Measurements from ENCODE around the gene PRMT3.
A peak's percentile ranks its signal among the peaks of the same experiment; 100 is the strongest.
"Not testable (repeated sequence)": the region's sequence is repeated elsewhere in the genome, so short reads cannot be mapped to it uniquely, and the experiment has no call there.

PRMT3 gene

GRCh38 chr11:20374741-20375300 lies 12.7 kb upstream of the PRMT3 start:
- DNase-seq: no peak

- DNase-seq: no peak
These were observed 11.3 kb upstream of the PRMT3 start for GRCh38 chr11:20376162-20376730.

- not testable (repeated sequence) for DNase-seq
These were observed 1.5 kb upstream of the PRMT3 start for GRCh38 chr11:20385996-20386395.

- DNase-seq: no peak
These were observed 860 bp downstream of the PRMT3 start for GRCh38 chr11:20388096-20389055.

GRCh38 chr11:20397281-20397680 lies 9.8 kb downstream of the PRMT3 start:
- DNase-seq: peak; percentile 39

GRCh38 chr11:20399498-20399897 lies 12.0 kb downstream of the PRMT3 start:
- DNase-seq: no peak

GRCh38 chr11:20403059-20403458 lies 15.5 kb downstream of the PRMT3 start:
- no peak for DNase-seq

GRCh38 chr11:20406484-20406883 lies 19.0 kb downstream of the PRMT3 start:
- DNase-seq: no peak

GRCh38 chr11:20407344-20407743 lies 19.8 kb downstream of the PRMT3 start:
- DNase-seq: no peak

GRCh38 chr11:20415432-20415831 lies 27.9 kb downstream of the PRMT3 start:
- DNase-seq: no peak

GRCh38 chr11:20417771-20418170 lies 30.3 kb downstream of the PRMT3 start:
- no peak for DNase-seq

GRCh38 chr11:20421946-20422345 lies 34.4 kb downstream of the PRMT3 start:
- no peak for DNase-seq

GRCh38 chr11:20429216-20429615 lies 41.7 kb downstream of the PRMT3 start:
- no peak for DNase-seq

- no peak for DNase-seq
These were observed 51.1 kb downstream of the PRMT3 start for GRCh38 chr11:20438637-20439036.

- no peak for DNase-seq
These were observed 56.1 kb downstream of the PRMT3 start for GRCh38 chr11:20443596-20443995.

- DNase-seq: no peak
These were observed 57.0 kb downstream of the PRMT3 start for GRCh38 chr11:20444535-20444934.

GRCh38 chr11:20448834-20449233 lies 61.3 kb downstream of the PRMT3 start:
- DNase-seq: no peak

GRCh38 chr11:20450829-20451228 lies 63.3 kb downstream of the PRMT3 start:
- no peak for DNase-seq

- DNase-seq: no peak
These were observed 64.1 kb downstream of the PRMT3 start for GRCh38 chr11:20451568-20451967.

- no peak for DNase-seq
These were observed 65.1 kb downstream of the PRMT3 start for GRCh38 chr11:20452585-20452984.

- DNase-seq: no peak
These were observed 66.3 kb downstream of the PRMT3 start for GRCh38 chr11:20453657-20454316.

- DNase-seq: no peak
These were observed 69.7 kb downstream of the PRMT3 start for GRCh38 chr11:20457001-20457799.

All from DMS 273 treated with DMSO at 0.1 percent for 48 hours (cell line).